ENCODE results near the gene NAALADL2.

Gene NAALADL2

DNA sequence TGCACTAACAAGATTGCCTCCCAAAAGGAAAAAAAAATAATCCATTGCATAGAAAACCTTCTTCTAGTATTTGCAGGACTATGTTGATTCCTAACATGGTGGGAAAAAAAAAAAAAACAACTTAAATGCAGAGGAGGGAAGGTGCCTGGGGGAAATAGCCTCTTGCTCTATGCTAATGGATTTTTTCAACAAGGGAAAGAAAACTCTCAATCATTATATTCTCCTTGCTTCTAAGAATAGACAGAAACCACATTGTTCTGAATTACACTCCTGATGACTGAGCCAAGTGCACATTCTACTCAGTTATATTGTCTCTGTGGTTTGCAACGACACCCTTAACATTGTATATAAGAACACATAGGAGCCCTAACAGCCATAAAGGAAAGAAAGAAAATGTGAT is 760.2 kb downstream of the NAALADL2 start:
- DNase-seq = no peak

DNA sequence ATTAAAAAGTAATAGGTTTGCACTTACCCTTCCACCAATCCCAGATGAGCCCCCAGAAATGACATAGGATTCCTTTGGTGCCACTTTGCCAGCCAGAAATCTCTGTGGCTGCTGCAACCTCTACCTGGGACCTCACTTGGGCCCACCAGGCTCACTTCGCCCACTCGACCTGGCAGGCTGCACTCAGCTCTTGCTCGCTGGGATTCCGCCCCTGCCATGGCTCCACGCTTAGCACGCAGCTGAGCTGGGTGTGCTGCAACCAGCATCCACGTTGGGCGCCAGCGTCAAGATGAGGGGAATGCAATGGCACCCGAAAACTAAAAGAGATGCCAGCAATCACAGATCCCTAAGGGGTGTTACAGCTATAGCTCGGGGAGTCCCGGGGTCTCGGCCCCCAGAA is 761.0 kb downstream of the NAALADL2 start:
- DNase-seq = no peak

DNA sequence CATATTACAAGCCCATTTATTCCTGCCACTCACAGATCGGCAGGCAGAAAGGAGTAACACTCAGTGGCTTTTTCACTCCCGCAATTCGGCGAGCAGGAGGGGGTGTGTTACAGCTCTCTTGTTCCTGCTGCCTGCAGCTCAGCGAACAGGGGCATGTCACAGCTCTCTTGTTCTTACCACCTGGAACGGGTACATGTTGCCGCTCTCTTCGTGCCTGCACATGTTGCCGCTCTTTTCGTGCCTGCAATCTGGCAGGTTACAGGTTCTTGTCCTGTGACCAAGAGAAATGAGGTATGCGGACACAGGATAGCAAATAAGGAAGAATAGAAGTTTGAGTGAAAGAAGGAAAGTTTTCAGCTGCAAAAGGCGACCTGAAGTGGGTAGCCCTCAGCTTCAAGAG is 761.4 kb downstream of the NAALADL2 start:
- no peak for DNase-seq

GRCh38 chr3:175640958-175641357 is 781.8 kb downstream of the NAALADL2 start:
- DNase-seq = no peak

DNA sequence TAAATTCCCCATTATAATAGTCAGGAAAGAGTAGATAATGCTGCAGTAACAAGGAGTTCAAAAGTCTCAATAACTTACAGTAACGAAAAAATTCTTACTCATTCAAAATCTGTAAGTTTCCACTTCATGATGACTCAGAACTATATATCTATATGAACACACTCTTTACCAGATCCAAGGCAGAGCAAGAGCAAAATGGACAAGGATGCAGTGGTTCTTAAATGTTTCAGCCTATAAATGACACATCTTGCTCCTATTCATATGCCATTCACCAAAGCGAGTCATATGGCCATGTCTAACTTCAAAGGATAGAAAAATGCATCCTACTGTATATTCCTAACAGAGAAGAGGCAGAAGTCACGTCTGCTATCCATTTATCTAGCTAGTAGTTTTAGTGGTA is 787.7 kb downstream of the NAALADL2 start:
- DNase-seq = no peak

- DNase-seq = peak; percentile 4
Observed at GRCh38 chr3:175648899-175649298, 789.8 kb downstream of the NAALADL2 start.

DNA sequence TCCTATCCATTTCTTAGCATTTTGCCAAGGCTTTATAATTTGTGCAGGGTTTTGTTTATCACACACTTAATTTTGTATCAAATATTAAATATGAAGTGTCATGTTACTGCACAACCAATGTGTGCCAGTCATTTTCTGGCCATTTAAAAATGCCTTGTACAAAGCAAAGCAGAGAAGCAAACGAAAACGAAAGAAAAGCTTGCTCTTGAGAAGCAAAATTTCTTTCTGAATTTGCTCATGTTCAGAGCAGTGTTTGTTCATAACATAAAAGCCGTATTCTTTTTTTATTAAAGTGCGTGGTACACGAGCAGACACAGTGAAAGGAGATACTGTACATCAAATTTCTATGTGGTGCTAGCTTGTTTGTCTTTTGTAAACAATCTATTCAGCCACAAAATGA is 792.6 kb downstream of the NAALADL2 start:
- DNase-seq = no peak

DNA sequence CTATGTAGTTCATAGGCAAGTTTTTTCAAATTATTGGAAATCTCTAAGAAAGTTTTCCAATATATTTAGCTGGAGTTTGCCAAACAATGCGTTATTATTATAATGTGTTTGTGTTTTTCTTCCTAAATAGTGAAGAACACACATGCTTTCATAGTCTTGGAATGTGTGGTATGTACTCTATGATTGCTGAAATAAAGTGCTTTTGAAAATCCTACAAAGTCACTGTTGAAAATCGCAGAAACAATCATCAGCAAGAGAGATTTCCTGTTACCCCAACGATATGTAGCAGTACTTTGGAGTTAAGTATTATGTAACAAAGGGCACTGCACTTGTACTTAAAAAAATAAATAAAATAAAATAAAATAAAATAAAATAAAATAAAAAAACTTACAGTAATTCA is 796.2 kb downstream of the NAALADL2 start:
- no peak for DNase-seq

GRCh38 chr3:175656461-175656860 is 797.3 kb downstream of the NAALADL2 start:
- no peak for DNase-seq

DNA sequence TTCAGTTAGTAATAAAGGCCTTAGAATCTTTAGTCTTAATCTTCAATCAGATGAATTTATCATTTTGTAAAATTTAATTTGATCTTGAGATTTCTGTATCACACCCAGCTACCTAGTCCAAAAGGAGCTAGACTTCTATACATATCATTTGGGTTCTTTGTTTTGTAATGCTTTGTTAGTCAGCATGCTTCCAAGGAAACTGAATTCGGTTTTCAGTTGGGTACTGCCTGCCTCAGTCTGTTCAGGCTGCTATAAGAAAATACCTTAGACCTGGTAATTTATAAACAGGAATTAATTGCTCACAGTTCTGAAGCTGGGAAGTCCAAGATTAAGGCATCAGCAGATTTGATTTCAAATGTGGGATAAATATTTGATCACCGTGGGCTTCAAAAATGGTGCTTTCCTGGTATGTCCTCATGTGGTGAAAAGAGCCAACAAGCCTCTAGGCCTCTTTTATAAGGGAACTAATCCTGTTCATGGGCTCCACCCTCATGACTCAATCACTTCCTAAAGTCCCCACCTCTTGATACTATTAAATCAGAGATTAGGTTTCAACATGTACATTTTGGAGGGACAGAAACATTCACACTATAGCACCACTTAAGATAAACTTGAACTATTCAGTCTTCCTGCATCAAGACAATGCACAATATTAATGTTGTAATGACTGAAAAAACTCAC is 800.7 kb downstream of the NAALADL2 start:
- no peak for DNase-seq

DNA sequence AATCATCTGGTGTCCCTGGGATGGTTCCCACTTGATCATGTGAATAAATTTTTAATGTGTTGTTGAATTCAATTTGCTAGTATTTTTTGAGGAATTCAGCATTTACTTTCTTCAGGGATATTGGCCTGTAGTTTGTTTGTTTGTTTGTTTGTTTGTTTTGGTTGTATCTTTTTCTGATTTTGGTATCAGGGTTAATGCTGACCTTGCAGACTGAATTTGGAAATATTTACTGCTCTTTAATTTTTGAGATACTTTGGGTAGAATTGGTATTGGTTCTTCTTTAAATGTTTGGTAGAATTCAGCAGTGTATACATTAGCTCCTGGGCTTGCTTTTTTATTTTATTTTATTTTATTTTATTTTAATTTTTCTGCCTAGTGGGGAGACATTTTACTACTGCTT is 803.7 kb downstream of the NAALADL2 start:
- no peak for DNase-seq

GRCh38 chr3:175664911-175665310 is 805.8 kb downstream of the NAALADL2 start:
- DNase-seq = no peak

DNA sequence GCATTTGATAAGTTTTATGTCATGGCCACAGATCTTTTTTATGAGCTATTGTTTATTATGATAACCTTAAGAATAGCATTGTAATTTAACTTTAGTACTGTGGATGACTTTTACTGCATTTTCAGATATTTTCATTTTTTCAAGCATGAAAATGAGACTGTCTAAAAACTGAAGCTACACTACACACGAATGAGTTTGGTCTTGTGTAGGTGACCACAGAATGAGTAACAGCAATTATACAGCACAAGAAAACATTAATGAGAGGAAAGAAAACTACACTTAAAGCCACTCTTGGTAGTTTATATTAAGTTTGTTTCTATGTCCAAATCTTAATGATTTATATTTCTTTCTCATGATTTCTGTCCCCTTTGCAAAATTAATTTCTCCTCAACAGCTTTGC is 809.2 kb downstream of the NAALADL2 start:
- DNase-seq = no peak

- no peak for DNase-seq
Observed at GRCh38 chr3:175670557-175670956, 811.4 kb downstream of the NAALADL2 start.

GRCh38 chr3:175672119-175672689 is 813.1 kb downstream of the NAALADL2 start:
- no peak for DNase-seq

GRCh38 chr3:175679568-175679967 is 820.4 kb downstream of the NAALADL2 start:
- no peak for DNase-seq

DNA sequence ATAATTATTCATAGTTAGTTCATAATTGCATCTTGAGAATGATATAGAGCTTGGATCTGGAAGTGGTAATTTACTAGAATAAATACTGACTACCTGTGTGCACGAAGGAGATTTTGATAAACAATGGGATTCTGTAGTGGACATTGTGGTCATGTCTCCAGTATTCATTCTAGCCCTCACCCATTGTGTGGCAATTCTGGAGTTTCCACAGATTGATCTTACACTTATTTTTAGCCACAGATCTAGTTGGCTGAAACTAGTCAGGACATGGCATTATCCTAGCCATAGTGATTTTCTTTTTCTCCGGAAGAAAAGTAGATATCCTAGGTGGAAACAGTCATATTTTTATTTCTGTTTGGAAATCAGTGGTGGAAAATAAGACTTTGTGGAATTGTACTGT is 833.1 kb downstream of the NAALADL2 start:
- no peak for DNase-seq

DNA sequence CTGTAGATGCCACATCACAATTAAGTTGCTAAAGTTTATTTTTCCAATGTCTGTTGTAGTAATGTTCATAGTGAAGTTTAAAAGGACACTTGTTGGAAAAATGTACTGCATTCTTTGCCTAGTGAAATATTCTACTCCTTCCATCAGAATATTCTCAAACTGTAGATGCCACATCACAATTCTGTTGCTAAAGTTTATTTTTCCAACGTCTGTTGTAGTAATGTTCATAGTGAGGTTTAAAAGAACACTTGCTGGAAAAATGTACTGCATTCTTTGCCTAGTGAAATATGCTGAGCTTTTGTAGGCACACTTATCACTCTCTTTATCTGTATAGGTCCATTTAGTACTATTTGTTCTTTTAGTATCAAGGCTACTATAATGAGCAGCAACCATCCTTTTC is 836.1 kb downstream of the NAALADL2 start:
- DNase-seq = no peak

DNA sequence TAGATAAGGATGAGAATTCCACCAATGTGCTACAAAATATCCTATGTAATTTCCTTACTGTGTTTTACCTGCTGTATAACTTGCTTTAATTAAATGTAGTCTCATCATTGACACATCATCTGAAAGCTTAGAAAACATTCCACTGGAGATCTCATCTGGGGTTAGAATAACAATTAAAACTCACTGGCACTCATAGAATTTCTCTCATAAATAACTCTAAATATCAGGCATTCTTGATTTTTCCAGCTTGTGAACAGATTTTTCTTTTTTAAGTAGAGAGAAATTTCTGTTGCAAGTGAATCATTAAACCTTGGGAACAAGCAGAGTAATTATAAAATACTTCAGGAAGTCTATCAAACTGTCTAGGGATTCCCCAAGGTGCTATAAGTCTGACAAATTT is 843.8 kb downstream of the NAALADL2 start:
- DNase-seq = no peak

GRCh38 chr3:175704366-175705055 is 845.4 kb downstream of the NAALADL2 start:
- DNase-seq = no peak

DNA sequence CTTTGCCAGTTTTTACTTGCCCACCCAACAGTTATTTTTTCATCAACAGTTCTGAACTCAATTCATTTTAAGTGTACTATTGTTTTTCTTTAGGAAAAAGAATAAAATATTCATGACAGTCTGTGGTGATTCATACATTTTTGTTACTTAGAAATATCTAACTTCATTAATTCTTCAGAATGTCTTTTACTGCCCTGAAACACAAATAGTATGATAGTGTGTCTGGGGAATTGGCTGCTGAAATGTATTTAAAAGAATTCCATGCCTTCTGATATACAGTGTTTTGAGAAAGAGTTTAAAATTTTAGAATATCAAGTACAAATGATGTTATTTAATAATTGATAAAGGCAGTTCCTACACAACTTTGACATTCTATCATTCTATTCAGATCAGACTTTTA is 854.1 kb downstream of the NAALADL2 start:
- DNase-seq = no peak

DNA sequence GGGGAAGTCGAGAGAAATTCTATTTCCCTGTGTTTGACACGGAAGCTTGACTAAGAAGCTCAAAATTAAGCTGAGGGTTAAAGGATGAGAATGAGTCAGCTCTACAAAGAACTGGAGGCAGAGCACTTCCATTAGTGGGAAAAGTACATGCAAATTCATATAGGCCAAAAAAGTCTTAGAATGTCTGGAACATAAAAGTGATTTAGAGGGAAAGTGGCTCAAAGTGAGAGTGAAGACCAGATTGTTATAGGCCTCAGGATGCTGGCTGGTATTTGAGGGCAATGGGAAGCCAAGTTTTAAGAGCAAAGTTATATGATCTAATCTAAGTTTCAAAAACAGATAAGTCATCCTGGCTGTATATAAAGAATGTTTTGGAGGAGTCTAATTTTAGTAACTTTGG is 857.3 kb downstream of the NAALADL2 start:
- no peak for DNase-seq

DNA sequence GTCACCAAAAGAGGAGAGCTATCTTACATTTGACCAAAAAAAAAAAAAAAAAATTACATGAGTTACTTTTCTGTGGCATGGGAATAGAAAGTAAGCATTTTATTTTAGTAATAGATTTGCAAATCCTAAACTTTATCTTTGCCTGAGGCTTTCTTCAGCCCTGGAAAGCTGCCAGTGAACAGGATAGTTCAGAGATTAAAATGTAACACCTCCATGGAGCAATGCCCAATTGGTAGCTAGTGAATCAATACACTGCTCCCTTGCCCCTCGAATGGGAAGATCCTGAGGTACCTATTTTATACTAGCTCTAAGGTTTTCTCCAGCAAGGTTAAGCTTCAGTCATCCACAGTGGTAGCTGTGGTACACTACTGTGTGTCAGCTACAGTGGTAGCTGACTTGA is 867.1 kb downstream of the NAALADL2 start:
- DNase-seq = no peak

GRCh38 chr3:175728566-175728965 is 869.4 kb downstream of the NAALADL2 start:
- DNase-seq = no peak

DNA sequence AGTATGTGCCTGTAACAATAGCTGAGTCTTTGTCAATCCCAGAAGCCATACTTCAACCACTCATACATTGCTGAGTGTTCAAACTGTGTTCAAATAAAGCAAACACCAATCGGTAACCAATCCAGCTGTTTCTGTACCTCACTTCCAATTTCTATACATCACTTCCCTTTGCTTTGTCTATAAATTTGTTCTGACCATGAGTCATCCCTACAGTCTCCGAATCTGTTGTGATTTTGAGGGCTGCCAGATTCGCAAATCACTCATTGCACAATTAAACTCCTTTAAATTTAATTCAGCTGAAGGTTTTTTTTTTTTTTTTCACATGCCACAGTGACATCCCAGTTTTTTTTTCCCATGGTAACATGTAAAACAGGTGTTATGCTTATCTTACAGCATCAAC is 870.3 kb downstream of the NAALADL2 start:
- no peak for DNase-seq
